Right hindlimb (tissue), 1 donor: ENCODE data around the gene DNAAF1.
"Not testable (repeated sequence)": the region's sequence is repeated elsewhere in the genome, so short reads cannot be mapped to it uniquely, and the experiment has no call there.

ENCODE experiments used
- DNase-seq: peaks from one replicate; pipeline ENCODE4 v3.0.0-alpha.2; 2018

Gene DNAAF1

DNA sequence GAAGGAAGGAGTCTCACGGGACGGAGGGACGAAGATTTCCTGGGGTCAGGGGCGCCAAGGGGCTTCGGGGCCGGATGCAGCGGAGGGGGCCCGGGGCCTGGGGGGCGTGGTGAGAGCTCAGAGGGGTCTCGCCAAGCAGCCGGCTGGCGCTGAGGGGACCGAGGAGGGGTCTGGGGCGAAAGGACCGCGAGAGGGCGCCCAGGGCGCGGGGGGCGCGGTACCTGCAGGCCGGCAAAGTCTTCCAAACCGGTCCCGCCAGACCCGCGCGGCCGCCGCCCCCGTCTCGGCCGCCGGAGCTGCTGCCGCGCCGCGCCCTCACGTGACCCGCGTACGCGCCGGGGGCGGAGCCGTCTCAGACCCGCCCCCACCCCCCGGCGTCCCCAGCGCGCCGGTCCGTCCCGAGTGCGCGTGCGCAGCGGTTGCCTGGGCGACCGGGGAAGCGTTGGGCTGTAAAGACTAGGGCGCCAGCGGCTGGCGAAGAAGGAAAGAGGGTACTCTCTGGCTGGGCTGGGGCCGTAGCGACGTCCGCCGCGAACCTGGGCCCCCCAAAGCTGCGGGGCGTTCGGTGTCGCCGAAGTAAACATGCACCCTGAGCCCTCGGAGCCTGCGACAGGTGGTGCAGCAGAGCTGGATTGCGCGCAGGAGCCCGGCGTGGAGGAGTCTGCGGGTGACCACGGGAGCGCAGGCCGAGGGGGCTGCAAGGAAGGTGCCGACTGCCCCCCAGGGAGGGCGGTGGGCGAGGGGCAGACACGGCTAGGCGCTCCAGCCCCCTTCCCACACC, at the start of gene DNAAF1, which contains the start of gene HSDL1:
DNAAF1 (plus strand) TSS at position 450 of the 781 bp plus-strand sequence; CDS start at position 583, 133 bp downstream.
HSDL1 (minus strand) TSS at position 319 of the 781 bp plus-strand sequence. CDS start 13,856 bp downstream, outside the sequence.
- peak; percentile 94 for DNase-seq

- no peak for DNase-seq
Observed at GRCh38 chr16:84095466-84095865, 49.6 kb upstream of the DNAAF1 start.

GRCh38 chr16:84096447-84097005, 48.6 kb upstream of the DNAAF1 start:
- no peak for DNase-seq

DNA sequence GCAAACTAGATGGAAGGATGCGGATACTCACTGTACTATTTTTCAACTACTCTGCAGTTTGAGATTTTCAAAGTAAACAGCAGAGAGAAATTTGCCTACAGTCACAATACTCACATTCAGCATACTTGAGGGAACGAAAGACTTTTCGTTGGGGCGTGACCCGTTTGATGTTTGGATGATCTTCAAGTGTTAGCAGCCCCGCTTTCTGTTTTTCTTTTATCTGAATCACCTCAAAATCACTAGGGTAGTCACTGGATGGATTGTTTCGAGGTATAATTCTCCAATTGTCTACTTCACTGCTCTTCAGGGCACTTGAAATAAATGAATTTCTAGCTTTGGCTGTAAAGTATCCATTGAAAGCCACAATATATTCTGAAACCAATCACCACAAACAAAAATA, 46.2 kb upstream of the DNAAF1 start:
- no peak for DNase-seq

GRCh38 chr16:84103678-84104077, 41.4 kb upstream of the DNAAF1 start:
- no peak for DNase-seq

- DNase-seq, result no peak
Observed at GRCh38 chr16:84104231-84104630, 40.9 kb upstream of the DNAAF1 start.

DNA sequence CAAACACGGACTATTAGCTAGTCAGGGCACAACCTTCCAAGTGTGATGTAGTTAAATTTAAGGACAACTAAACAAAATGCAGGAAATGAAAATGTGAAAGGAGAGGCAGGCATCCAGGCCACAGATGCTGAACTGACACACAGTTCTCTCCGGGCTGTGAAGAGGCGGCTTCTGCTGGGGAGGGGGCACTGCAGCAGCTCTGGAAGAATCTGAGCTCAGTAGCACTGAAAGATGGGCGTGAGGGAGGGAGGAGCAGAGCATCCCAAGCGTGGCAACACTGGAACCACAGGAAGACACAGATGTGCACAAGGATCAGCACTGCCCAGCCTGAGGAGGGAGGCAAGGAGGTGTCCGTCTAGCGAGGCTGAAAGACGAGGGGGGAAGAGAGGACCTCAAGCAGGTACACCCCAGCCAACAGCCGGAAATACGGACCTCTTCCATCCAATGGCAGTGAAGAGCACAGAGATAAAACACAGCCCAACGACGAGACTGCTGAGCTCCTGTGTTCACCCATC, 39.8 kb upstream of the DNAAF1 start:
- no peak for DNase-seq

GRCh38 chr16:84105948-84106740, 39.0 kb upstream of the DNAAF1 start:
- no peak for DNase-seq

DNA sequence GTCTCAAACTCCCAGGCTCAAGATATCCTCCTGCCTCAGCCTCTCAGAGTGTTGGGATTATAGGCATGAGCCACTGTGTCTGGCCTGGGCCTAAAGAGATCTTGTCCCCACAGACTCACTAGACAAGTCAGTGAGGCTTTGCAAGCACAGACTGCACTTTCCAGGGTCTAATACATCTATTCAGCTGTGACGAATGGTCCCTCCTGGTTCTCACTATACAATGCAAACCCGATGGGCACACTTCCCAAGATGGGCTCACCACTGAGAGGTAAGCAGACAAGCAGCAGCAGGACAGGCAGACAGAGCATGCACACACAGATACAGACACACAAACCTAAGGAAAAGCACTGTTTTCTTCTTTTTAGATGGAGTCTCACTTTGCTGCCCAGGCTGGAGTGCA, 37.2 kb upstream of the DNAAF1 start:
- DNase-seq, result no peak

DNA sequence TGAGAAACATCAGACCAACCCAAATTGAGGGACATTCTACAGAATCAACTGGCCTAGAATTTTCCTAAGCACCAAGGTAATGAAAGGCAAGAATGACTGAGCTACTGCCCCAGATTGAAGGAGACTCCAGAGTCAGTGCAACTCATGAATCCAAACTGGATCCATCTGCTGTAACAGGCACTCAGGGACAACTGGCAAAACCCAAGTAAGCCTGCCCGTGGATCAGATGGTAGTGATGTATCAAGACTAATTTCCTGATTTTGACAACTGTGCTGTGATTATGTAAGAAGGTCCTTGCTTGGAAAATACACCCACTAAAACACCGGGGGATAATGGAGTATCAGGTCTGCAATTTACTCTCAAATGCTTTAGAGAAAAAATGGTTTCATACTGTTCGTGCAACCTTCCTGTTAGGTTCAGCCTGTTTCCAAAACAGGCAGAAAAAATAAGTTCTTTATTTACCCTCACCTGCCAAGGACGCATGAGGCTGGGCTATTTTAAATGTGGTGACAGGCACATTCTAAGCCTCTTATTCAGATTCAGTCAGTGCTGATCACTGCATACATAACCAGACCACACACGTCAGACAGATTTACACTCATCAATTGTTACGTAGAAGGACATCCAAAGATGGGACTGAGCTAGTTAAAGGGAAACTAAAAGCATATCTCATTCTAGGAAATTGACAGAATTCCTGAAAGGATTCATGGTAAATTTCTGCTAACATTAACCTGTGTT, 35.3 kb upstream of the DNAAF1 start:
- no peak for DNase-seq

DNA sequence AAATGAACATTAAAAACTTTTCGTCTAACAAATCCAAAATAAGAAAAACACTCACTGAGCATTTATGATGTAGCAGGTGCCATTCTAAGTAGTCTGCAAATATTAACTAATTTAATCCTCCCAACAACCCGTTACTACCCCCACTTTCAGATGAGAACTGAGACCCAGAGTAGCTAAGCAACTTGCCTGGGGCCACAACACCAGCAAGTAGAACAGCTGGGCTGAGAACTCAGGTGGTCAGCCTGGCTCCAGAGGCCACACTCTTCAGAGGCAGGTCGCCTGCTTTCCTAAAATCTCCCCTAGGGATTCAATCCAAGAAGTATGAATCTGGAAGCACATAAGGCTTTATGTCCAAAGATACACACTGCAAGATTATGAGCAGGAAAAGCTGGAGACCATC, 34.6 kb upstream of the DNAAF1 start:
- DNase-seq, result no peak

DNA sequence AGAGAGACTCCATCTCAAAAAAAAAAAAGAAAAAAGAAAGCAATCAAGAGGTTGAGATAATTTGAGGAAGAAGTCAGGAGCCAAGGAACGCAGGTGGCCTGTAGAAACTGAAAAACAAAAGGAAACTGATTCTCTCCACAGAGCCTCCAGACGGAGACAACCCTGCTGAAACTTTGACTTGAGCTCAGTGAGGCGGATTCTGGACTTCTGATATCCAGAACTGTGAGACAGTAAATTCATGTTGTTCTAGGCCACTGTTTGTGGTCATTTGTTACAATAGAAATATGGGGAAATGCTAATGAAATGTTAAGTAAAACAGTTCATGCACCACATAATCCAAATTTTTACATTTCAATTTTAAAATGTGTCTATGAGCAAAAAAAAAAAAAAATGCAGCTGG, 33.6 kb upstream of the DNAAF1 start:
- DNase-seq, result no peak

- not testable (repeated sequence) for DNase-seq
Observed at GRCh38 chr16:84111949-84112348, 33.2 kb upstream of the DNAAF1 start.

DNA sequence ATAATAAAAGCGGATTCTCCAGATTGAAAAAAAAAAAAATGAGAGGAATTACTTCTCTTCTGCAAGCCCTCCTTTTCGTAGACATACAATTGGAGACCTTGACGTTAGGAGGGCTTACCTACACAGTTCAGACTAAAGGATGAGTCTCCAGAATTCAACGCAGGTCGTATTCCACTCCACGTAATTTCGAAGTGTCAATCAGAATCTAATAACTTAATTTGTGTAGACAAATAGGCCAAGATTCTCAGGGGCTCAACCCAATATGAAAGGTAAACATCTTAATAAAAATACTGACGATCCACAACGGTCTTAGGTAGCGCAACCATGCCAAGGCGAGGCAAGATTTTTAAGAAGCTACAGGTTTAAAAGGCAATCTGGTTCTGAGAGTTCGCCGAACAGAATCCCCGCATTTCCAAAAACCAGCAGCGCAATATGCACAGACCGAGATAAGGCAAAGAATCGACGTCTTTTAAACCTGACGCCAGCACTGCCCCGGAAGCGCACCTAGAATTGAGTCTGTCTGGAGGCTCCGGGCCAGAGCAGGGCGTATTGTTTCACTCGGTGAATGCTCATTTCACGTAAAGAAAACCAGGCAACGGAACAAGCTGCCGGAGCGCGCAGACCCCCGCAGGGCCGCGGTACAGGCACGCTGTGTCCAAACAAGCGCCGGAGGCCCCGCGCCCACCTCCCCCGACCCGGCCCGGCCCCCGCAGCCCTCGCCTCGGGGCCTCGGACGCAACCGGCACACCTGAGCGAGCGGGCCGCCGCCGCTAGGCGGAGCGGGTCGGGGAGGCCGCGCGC, 29.0 kb upstream of the DNAAF1 start:
- no peak for DNase-seq

DNA sequence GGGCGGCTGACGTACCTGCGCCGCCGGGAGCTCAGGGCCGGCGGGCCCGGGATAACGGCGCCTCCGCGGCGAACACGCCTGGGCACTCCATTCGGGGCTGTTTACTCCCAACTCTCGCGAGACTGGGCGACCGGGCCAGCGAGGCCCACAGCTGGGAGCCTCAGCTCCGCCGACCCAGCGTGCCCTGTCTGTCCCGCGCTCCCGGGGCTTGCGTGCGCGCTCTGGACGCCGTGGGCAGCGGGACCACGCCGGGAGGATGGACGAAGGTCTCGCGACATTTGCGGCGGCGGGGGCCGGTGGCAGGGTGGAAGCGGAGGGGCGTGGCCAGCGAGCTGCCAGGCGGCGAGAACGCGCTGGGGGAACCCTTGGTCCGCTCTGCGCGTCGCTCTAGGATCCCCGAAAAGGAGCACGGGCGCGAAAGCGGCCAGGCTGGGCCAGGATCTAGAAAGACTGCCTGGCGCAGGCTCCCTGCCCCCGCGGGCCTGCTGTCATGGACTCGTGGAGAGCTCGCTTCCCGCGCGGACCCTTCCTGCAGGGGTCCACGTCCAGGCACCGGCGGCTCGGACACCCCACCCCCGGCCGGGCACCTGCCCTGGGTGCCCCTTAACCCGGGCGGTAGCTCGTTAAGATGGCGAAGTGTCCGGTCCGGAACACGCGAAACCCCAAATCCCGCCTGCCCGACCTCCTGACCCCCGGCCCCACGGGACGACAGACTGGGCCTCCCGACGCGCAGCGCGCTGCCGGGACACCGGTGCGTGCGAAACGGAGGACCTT, 28.2 kb upstream of the DNAAF1 start, which contains the start of gene MBTPS1:
MBTPS1 (minus strand) TSS at position 223 of the 774 bp plus-strand sequence. CDS start 15,159 bp downstream, outside the sequence.
- DNase-seq, result peak; percentile 98

GRCh38 chr16:84117494-84117843, 27.6 kb upstream of the DNAAF1 start:
- DNase-seq, result no peak

DNA sequence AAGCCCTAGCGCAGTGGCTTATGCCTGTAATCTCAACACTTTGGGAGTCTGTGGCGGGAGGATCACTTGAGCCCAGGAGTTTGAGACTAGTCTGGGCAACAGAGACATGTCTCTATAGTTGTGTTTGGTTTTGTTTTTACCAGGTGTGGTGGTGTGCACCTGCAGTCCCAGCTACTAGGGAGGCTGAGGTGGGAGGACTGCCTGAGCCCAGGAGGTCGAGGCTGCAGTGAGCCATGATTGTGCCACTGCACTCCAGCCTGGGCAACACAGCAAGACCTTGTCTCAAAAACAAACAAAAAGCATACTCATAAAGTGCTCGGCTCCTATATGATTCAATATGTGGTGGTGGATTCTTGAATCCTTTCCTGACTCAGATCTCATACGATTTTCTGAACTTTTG, 26.8 kb upstream of the DNAAF1 start:
- not testable (repeated sequence) for DNase-seq

DNA sequence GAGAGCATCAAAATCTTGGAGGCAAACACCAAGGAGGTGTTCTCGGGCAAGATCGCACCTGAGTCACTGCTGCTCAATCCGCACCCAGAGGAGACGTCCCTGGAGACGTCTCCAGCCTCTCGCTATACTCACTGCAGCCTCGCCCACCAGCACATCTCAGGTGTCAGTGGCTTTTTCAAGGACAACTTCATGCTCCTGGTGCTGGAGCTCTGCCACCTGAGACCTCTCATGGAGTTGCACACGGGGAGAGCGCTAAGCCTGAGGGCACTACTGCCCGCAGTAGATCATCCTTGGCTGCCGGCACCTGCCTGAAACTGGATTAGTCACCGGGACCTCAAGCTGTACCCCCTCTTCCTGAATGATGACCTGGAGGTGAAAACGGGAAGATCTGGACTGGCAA, 25.7 kb upstream of the DNAAF1 start:
- DNase-seq, result no peak

- no peak for DNase-seq
Observed at GRCh38 chr16:84120023-84120422, 25.1 kb upstream of the DNAAF1 start.

DNA sequence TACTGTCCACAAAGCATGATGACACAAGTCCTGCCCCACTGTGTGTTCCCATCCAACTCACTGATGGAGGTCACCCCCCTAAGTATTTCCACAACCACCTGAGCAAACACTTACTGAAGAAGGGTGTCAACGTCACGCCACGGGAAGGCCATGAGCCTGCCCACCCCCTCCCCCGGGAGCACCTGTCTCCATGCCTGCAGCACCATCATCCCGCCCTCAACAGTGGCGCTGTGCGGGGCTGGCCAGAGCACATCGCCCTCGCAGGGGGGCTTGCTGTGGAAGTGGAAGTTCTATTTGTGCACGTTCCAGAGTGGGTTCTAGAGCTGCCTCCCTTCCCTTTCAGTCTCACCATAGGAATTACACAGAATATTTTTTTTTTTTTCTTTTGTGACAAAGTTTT, 24.1 kb upstream of the DNAAF1 start:
- no peak for DNase-seq
